Bronchial smooth muscle cell (primary cell): ENCODE results near the gene MS4A4E. TPM values are rescaled to one million over a fixed set of nuclear protein-coding genes. Genes with fewer than 3 reads are reported as not detected.

Experiments used
- total RNA-seq: library from RNA; depleted of rRNA; stranded (reverse); fragments of >200 nt; gene quantifications from 2 replicates; pipeline ENCODE4 v1.2.1, GENCODE V29; 2014

MS4A4E gene
- not detected in 2 replicates for total RNA-seq

DNA sequence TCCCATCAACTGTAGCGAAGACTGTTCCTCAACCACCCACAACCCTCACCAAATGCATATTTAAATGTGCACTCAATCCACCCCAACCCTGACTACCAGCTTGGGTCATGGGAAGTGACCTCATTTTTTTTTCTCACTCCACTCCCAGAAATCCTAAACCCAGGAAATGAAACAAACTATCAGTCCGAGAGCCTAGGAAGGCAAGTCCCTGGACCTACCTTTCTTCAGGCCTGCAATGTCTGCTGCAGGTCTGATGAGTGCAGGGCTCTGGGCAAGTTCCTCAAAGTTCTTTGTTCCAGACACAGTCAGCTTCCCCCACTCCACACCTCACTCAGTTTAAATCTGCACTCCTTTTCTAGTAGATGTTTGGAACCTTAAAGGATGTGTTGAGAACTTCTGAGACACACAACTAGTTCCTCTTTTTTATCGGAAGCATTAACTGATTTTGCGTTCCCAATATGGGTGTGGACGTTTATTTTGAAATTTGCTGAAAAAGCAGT lies at the start of gene MS4A4E:
TSS of gene MS4A4E (minus strand) at position 398 of the 500 bp plus-strand sequence. CDS start 13,082 bp downstream, outside the sequence.

DNA sequence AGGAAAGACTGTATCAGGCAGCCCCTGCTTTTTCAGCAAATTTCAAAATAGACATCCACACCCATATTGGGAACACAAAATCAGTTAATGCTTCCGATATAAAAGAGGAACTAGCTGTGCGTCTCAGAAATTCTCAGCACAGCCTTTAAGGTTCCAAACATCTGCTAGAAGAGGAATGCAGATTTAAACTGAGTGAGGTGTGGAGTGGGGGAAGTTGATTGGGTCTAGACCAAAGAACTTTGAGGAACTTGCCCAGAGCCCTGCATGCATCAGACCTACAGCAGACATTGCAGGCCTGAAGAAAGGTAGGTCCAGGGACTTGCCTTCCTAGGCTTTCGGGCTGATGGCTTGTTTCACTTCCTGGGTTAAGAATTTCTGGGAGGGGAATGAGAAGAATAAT lies 37.5 kb upstream of the MS4A4E start, which contains the start of gene MS4A4A:
TSS of gene MS4A4A (plus strand) at position 255 of the 400 bp plus-strand sequence. CDS start at position 265, 10 bp downstream.

GRCh38 chr11:60182541-60183330 lies 60.2 kb downstream of the MS4A4E start, which contains the start of gene MS4A6A:
TSS of gene MS4A6A (minus strand) at chr11:60183083. CDS start at chr11:60181727, 1,356 bp downstream.

Other genes with a start within 250 kb of the MS4A4E start
- not detected in 2 replicates for gene OOSP4B, start 226.0 kb downstream of the MS4A4E start, total RNA-seq
- gene OOSP2, start 202.7 kb downstream of the MS4A4E start, total RNA-seq = not detected in 2 replicates
- gene MS4A3, start 186.5 kb downstream of the MS4A4E start, total RNA-seq = not detected in 2 replicates
- not detected in 2 replicates for gene MS4A2, start 154.5 kb downstream of the MS4A4E start, total RNA-seq
- gene MS4A6A, start 60.1 kb downstream of the MS4A4E start, total RNA-seq = not detected in 2 replicates
- not detected in 2 replicates for gene MS4A4A, start 37.5 kb upstream of the MS4A4E start, total RNA-seq
- not detected in 2 replicates for gene MS4A6E, start 84.1 kb upstream of the MS4A4E start, total RNA-seq
- not detected in 2 replicates for gene MS4A7, start 135.4 kb upstream of the MS4A4E start, total RNA-seq
- gene MS4A14, start 153.3 kb upstream of the MS4A4E start, total RNA-seq = not detected in 2 replicates
- not detected in 2 replicates for gene MS4A5, start 186.4 kb upstream of the MS4A4E start, total RNA-seq
- gene MS4A1, start 212.7 kb upstream of the MS4A4E start, total RNA-seq = not detected in 2 replicates
- gene MS4A12, start 249.6 kb upstream of the MS4A4E start, total RNA-seq = not detected in 2 replicates